HG03095 (cell line): ENCODE measurements around the gene TBXT.
"Not testable (repeated sequence)": the region's sequence is repeated elsewhere in the genome, so short reads cannot be mapped to it uniquely, and the experiment has no call there.

Experiments
- ATAC-seq: cut with Tn5 transposase; IDR thresholded peaks from one replicate; pipeline ENCODE4 v1.9.1; 2021; ENCODE audit warnings: moderate library complexity; ENCODE audit not compliant: unreplicated experiment

Gene TBXT

DNA sequence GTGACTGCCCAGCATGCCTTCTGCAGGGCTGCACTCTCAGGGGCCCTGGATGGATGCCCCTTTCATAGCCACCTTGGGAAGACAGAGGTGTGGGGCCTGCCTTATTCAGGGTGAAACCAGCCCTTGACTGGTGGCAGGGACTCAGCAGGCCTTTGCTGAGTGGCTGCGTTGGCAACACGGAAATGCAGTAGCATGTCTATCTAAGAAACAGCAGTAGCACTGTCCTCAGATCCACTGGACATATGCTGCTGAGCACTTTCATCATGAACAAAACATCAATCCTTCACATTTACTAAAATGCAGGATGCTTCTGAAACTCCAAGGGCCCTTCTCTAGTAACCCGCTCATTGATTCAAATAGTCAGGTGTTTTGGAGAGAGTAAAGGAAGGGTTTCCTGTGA, 4.9 kb upstream of the TBXT start:
- no peak for ATAC-seq

DNA sequence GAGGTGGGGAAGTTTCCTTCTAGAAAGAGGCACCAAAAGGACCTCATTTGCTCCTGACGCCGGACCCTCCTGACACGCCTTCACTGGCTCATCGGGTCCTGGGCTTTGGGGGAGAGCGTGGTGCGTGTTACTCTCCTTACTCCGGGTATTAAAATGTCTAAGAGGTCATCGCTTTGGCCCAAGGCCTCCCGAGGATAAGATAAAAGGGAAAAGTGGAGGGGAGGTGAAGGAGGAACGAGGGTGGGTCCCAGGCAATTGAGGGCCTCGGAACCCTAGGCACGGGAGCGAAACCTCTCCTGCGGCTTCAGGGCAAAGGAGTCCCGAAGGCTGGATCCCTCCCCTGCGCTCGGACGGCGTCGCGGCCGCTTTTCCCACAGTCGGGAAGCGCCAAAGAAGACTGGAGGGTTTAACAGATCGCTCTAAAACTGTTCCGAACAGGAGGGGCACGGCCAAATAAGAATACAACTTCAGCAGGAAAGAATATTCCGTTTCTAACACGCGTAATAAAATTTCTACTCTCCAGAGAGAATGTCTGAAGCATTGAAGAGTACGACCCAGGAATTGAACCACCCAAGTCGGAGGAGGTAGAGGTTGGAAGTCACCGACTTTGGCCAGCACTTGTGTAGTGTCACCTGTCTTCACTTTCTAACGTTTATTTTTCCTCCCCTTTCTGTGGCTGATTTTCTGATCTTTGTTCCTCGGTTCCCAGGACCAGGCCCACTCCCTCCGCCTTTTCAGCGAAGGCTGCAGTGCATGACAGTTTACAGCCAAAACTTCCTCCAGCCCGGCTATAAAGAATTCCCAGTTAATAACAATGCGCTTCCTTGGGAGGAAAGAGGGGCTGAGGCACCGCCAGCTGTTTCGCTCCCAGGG, 2.1 kb upstream of the TBXT start:
- no peak for ATAC-seq

DNA sequence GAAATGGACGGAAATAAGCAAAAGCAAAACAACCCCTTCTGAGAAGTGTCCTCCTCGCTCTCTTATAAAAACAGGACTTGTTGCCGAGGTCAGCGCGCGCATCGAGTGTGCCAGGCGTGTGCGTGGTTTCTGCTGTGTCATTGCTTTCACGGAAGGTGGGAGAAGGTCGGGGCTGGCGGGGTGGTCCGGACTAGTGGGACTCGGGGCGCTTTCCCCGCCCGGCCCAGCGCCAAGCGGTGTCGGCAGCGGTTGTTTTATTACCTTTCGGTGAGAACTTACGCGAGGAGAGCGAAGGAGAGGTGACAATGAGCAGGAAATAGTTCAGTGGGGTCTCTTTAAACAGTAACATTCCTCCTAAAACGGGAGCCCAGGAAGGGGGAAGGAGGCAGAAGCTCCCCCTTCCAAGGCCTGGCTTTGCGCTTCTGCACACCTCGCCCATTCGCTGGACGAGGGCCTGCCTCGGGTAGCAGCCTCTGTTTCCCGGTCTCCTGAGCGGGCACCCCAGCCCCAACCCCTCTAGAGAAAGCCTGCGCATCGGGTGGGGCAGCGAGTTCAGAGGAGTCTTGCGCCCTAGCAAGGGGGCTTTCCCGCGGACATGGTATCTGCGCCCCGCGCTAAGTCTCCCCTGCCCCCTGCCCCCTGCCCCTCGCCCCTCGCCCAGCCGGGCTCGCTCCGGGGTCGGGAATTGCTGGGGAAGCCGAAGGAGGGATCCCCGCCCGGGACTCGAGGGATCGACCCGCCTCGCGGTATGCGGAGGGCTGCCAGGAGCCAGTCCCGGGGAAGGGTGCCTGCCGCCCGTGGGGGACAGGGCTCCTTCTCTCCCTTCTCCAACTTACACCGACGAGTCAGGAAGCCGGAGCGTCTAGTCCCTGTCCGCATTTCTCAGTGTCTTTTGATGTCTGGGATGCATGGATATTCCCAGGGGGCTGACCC, 1.2 kb upstream of the TBXT start:
- no peak for ATAC-seq

DNA sequence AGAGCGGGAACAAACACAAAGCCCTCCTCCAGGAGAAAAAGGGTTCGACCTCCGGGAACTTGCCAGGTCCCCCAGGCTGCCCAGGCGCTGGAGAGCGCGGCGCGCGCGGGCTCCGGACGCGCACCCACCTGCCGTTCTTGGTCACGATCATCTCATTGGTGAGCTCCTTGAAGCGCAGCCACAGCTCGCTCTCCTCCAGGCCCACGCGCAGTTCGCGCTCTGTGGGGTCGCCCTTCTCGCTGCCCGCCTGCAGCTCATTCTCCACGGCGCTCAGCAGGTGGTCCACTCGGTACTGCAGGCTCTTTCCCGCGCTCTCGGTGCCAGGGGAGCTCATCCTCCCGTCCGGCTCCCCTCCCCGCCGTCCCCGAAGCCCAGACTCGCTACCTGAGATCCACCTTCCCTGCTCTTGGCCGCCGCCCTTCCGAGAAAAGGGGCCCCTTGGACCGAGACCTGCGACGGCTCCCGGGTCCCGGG, 356 bp downstream of the TBXT start:
- no peak for ATAC-seq

DNA sequence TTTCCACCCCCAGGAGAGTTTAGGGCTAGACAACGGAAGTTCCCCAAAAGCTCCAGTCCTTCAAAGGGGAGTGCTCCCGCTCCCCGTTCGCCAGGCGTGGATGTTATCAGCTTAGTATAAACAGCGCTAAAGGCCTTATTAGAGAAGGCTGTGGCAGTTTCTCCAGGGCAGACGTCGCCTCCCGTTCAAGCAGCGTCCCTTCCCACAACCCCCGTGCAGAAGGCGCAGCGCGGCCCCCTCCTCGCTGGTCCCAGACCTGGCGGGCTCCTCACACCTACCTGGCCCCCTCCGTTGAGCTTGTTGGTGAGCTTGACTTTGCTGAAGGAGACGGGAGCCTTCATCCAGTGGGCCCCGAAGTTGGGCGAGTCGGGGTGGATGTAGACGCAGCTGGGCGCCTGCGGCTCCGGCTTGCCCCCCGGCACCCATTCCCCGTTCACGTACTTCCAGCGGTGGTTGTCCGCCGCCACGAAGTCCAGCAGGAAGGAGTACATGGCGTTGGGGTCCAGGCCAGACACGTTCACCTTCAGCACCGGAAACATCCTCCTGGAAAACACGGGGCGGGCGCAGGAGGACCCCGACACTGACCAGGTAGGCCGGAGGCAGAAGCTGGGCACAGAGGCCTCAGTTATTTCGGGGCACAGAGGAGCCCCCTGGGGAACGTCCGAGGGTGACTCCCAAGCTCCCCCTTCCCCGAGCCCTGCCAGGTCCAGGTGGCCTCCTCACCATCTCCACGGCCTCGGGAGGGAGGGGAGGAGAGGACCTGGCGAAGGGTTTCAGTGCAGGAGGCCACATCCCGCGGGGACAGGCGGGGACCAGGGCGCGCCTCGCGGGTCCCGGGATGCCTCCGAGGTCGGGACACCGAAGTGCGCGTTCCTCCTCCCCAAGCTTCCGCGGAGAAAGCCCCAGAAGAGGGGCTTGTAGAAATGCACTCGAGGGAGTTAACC, 1.1 kb downstream of the TBXT start:
- no peak for ATAC-seq

DNA sequence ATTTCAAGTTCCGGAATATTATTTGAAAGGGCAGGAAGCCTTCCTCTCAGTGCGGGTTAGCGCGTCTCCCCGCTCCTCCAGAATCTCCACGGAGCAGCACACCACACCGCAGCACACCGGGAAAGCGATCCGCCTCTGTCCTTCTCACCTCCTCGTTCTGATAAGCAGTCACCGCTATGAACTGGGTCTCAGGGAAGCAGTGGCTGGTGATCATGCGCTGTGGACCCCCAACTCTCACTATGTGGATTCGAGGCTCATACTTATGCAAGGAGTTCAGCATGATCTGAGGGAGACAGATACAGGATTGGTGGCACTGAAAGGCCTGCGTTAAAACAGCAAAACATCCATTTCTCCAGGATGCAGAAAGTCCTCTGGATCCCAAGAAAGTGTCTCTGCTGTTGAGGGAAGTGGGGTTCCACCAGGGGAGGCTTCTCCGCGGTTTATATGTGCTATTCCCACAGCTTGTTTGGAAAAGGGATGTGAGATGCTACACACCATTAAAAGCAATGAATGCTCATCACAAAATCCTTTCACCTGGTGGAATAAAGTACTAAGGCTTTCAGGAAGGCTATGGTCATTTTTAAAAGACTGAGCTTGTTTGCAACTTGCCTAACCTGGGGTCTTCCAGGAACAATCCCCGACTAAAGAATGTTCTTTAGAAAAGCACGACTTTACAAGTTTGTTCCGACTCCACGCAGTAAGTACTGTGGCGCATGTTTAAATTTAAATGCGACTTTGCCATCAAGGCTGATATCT, 1.9 kb downstream of the TBXT start:
- ATAC-seq = no peak

DNA sequence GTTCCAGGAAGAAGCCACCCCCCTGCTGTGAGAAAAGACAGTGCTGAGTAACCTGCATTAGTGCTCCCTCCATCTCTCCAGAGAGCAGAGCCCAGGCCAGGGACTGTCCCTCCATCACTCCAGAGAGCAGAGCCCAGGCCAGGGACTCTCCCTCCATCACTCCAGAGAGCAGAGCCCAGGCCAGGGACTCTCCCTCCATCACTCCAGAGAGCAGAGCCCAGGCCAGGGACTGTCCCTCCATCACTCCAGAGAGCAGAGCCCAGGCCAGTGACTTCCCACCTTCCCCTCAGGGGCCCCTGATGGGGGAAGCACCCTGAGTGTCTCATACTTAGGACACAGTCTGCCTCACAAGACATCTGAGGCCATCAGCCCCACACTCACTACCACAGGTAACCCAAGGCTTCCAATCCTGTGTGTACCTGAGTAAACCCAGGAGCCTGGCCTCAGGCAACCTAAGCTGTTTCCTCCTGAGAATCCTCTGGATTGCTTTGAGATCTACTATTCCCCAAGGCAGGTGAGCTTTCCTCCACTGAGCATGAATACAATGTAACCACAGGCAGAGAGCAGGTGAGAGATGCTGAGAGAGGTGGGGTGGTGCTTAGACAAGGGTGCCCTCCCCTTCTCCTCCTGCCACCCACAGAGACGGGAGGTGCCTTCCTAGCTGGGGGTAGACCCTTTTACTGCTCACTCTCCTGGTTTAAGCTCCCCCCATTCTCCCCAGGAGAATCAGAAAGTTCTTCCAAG, 4.9 kb downstream of the TBXT start:
- peak; percentile 97 for ATAC-seq

DNA sequence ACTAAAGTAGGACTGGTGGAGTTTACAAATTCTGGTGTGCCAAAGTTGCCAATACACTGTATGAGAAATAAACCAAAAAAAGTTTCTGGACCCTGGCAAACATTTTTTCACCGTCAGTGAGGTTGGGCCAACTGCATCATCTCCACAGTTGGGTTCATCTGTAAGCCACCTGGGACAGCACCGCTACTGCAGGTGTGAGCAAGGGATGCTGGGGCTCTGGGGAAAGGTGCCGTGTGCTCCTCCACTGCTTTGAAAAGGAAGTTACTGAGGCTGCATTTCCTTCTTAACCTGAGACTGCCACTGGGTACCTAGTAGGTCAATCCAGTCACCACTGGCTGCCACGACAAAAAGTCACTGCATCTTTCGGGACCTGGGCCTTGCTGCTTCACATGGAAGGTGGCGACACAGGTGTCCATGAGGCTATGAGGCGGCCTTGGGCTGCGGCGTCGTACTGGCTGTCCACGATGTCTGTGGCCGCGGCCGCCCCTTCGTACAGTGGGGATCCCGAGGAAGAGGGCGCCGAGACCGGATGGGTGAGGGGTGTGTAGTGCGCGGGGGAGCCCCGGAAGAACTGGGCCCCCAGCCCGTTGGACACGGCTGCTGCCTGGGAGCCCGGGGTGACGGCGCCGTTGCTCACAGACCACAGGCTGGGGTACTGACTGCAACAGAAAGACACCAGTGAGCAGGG, 9.6 kb downstream of the TBXT start:
- no peak for ATAC-seq

DNA sequence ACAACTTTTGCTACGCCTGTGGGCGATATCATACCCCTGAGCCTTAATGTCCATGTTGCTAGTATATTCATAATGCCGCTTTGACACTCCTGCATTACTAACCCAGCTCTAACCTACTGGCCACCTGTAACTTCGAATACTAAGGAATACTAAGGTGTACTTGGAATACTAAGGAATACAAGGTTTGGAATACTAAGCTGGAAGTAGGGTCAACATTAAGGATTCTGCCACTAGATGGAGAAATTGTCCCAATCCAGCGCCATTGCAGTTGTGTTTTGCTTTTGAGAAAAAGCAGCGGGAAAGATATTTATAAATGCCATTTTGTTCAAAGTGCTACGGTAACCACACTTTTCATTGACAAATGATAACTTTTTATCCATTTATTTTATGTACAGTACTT, 10.7 kb downstream of the TBXT start:
- no peak for ATAC-seq

DNA sequence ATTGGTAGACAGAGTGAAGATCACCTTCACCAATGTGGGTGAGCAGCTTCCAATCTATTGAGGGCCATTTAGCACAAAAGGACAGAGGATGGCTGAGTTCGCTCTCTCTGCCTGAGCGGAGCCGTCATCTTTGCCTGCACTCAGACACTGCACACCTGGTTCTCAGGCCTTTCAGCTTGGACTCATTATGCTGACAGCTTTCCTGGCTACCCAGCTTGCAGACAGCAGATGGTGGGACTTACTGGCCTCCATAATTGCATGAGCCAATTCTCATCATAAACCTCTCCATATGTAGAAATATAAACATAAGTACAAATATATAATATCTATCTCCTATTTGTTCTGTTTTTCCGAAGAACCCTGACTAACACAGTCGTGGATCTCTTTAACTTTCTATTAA, 13.7 kb downstream of the TBXT start:
- no peak for ATAC-seq

DNA sequence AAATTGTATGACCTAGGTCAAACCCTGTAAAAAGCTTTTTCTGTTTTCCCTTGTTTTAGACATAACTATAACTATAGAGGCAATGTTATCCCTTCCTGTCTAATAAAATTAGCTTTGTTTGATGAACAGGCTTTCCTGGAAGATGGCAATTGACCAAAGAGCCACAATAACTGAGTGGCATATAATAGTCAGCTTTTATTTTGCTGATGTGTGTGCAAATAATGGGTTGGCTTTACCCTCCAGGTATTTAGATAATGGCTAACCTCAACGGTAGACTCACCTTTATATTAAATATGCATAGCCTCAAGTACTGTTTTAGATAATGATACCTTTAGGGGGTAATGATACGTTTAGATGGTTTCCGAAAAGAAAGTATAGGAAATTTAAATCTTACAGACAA, 15.0 kb downstream of the TBXT start:
- ATAC-seq = no peak

DNA sequence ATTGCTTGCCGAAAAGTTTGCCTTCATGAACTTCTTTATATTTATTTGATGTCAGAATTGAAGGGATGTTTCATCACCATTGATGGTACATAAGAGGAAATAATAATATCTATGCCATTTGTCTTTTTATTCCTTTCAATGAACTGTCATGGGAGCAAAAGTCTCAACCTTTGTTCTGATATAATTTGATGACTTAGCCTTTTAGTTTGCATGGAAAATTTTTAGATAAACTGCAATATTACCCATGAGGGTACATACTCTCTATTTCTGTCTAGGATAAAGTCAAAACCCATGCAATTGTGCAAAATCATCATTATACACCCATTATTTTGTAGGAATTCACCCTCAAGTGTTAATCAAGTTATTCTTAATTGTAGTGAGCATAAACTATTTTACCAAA, 15.9 kb downstream of the TBXT start:
- no peak for ATAC-seq

DNA sequence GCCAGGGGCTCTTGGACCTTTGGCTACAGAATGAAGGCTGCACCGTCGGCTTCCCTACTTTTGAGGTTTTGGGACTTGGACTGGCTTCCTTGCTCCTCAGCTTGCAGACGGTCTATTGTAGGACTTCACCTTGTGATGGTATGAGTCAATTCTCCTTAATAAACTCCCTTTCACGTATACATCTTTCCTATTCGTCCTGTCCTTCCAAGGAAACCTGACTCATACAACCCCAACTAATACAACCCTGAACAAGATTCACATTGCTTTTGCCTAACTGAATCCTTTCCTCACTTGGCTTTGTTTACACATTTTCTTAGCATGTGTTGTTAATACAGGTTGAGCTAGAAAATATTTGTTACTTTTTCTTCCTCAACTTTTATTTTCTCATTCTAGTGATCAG, 21.9 kb downstream of the TBXT start:
- no peak for ATAC-seq

DNA sequence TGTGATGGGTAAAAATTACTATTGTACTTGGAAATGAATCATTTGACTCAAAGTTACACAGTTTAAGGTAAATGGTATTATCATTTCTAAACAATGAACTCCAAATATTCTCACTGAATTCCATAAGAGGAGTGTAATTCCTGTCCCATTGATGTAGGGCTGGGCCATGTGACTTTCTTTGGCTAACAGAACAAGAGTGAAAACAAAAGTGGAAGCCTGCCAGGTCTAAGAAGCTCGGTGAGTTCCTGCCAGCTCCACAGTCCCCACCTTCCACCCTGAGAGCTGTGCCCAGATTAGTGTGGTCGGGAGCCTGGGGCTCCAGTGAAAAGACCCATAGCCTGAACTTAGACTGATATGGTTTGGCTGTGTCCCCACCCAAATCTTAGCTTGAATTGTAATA, 24.6 kb downstream of the TBXT start:
- ATAC-seq = no peak

DNA sequence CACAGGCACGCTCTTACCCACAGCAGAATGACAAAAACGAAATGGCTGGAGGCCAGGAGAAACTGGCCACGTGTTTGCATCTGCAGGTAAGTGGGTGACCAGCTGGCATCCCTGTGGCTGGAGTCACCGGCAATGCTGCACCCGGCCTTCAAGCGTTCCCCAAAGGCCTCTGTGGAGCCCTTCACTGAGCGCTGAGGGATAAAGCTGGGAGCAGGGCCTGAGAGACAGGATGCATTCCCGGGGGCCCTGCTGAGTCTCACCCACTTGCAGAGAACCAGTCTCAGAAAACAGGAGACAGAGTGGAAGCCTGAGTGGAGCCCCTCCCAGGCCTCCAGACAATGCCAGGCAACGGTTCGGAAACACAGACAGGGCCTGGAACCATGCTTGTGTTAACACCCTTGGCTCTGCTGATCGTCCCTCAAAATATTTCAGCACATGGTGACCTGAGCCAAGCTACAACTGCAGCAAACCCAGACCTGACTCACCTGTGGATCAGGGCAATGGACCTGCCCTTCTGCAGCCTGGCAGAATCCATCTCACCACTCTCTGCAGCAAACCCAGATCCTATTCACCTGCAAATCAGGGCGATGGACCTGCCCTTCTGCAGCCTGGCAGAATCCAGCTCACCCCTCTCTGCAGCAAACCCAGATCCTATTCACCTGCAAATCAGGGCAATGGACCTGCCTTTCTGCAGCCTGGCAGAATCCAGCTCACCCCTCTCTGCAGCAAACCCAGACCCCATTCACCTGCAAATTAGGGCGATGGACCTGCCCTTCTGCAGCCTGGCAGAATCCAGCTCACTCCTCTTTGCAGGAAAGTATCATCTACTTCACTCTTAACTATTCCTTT, 39.8 kb downstream of the TBXT start:
- ATAC-seq = no peak

DNA sequence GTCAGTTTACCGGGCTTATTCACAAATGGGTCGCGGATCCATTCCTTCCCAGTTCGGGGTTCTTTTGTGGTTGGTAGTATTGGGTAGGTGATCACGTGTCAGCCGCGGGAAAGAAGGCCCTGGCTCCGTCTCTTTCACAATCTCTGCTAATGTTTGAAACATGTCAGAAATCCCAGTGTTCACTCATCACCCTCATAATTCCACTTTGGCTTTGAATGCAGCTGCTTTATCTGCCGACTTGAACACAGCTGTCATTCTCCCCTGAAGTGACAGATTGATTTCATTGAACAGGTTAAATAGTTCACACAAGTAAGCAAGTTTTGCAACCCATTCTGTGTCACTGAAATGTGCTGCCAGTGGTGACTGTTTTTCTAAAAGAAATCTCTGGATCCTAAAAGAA, 44.5 kb downstream of the TBXT start:
- ATAC-seq = not testable (repeated sequence)

DNA sequence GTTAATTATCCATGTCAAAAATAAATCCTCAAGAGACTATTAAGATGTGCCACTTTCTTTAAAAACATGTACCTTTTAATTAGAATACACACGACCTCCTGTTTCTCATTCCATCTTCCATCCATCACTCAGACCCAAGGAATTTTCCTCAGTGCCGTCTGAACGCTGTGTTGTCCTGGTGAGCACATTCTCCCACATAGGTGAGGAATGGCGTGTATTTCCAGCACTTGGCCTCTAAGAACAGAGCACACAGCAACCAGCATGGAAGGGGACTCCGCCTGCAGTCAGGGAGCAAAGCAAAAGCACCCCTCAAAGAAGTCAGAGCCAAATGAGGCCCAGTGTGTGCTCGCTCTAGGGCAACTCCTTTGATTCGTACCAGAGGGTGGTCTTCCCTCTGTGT, 45.9 kb downstream of the TBXT start:
- no peak for ATAC-seq
